Neural cell (in vitro differentiated cells): ENCODE results near the gene AQP5.

ENCODE experiments used
- CTCF ChIP-seq: fragments of 450-650 bp; IDR thresholded peaks from 2 replicates; pipeline ENCODE4 v1.5.1; 2014; ENCODE audit warnings: antibody characterized with exemption, mild to moderate bottlenecking, moderate library complexity; ENCODE audit not compliant: poor library complexity, severe bottlenecking
- EZH2 ChIP-seq: fragments of 200-600, 300-800 bp; shearing (Covaris generic), sonication (generic); IDR thresholded peaks from 2 replicates; pipeline ENCODE4 v1.6.1; 2014; ENCODE audit warnings: antibody characterized with exemption, low read length, borderline replicate concordance, mild to moderate bottlenecking; ENCODE audit not compliant: insufficient read depth, poor library complexity, severe bottlenecking
- REST ChIP-seq: IDR thresholded peaks from 2 replicates; pipeline ENCODE4 v1.6.1; 2012; ENCODE audit warnings: borderline replicate concordance
- SMC3 ChIP-seq: fragments of 450-650 bp; conservative IDR thresholded peaks from 2 replicates; pipeline ENCODE4 v1.6.1; 2014; ENCODE audit warnings: antibody characterized with exemption, mild to moderate bottlenecking, moderate library complexity; ENCODE audit not compliant: poor library complexity

- TF ChIP-seq REST (no peak), CTCF (no peak), EZH2 (no peak), SMC3 (no peak)
These were observed 11.8 kb upstream of the AQP5 start for GRCh38 chr12:49949866-49950265.
